WTC11 (cell line): ENCODE results near the gene TNFRSF11A.

Source experiments
- CTCF ChIP-seq: fragments of 200-600 bp; IDR thresholded peaks from 2 replicates; pipeline ENCODE4 v1.8.0; 2022; ENCODE audit warnings: antibody characterized with exemption
- E2F1 ChIP-seq: sonication (generic); formaldehyde crosslinking; IDR thresholded peaks from 2 replicates; pipeline ENCODE4 v1.8.0; 2022; ENCODE audit warnings: mild to moderate bottlenecking, missing genetic modification reagents
- ETV6 ChIP-seq: sonication (generic); formaldehyde crosslinking; IDR thresholded peaks from 2 replicates; pipeline ENCODE4 v1.8.1; 2022; ENCODE audit warnings: mild to moderate bottlenecking, missing genetic modification reagents
- FOXK1 ChIP-seq: sonication (generic); formaldehyde crosslinking; IDR thresholded peaks from 2 replicates; pipeline ENCODE4 v1.8.0; 2022; ENCODE audit warnings: mild to moderate bottlenecking, moderate library complexity, missing genetic modification reagents
- IRF1 ChIP-seq: sonication (generic); formaldehyde crosslinking; IDR thresholded peaks from 2 replicates; pipeline ENCODE4 v1.8.0; 2023; ENCODE audit warnings: missing genetic modification reagents
- KAT7 ChIP-seq: sonication (generic); formaldehyde crosslinking; IDR thresholded peaks from 2 replicates; pipeline ENCODE4 v1.8.1; 2023; ENCODE audit warnings: missing genetic modification reagents, mild to moderate bottlenecking, borderline replicate concordance
- TP53 ChIP-seq: sonication (generic); formaldehyde crosslinking; IDR thresholded peaks from 2 replicates; pipeline ENCODE4 v1.8.1; 2023; ENCODE audit warnings: mild to moderate bottlenecking, missing genetic modification reagents

GRCh38 chr18:62340996-62341395, 15.9 kb downstream of the TNFRSF11A start:
- TF ChIP-seq CTCF (no peak), FOXK1 (CRISPR knock-in tag) (no peak), IRF1 (no peak), TP53 (CRISPR knock-in tag) (no peak), ETV6 (CRISPR knock-in tag) (no peak), E2F1 (no peak), KAT7 (CRISPR knock-in tag) (no peak)
